GM21737 (cell line): ENCODE results near the gene CACNG7.

ENCODE experiments used
- ATAC-seq: cut with Tn5 transposase; IDR thresholded peaks from one replicate; pipeline ENCODE4 v1.9.1; 2021; ENCODE audit warnings: mild to moderate bottlenecking, moderate library complexity; ENCODE audit not compliant: unreplicated experiment

The CACNG7 gene

DNA sequence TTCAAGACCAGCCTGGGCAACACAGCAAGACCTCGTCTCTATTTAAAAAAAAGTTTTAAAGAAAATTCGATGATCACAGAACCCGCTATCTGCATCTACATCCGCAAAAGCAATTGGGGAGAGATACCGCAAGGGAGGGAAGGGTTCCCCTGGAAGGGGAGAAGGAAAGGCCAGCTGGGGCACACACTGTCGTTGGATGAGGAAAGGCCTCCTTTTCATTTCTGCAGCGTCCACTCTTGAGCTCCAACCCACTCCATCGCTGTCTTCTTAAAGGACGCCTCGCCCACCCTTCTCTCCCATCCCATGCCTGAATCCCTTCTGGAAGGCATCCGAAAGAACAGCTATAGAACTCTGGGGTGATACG is 30.3 kb upstream of the CACNG7 start:
- ATAC-seq: no peak

DNA sequence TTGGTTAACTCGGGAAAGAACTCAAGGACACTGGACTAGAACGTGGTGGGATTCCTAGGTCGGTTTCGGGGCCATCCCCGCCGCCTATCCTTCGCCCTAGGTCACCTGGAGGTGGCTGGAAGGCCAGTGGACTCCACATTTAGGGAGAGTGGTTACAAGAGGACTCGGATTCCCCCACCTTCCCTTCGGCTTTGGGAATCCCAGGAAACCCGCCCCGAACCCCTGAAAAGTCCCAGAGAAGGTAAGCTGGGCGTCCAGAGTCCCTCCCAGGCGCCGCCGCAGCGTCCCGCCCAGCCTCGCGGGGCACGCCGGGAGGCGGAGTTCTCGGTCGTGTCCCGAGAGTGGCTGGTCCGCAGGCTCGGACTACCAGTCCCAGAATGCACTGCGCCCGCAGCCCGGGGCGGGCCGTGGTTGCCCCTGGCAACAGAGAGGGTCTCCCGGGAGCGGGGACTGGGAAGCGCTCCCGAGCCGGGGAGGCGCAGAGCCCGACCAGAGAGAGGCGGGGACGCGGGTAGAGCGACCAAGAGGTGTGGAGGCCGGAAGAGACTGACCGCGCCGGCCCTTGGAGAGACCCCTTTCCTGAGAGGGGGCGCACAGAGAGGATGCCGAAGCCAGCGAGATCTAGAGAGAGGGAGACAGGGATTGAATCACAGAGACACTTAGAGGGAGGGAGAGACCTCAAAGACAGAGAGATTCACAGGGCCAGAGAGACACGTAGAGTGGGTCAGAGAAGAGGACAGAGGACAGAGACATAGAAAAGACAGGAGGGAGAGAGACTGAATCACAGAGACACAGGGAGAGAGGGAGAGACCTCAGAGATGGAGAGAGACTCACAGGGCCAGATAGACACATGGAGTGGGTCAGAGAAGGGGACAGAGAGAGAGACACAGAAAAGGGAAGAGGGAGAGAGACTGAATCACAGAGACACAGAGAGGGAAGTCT is 29.7 kb upstream of the CACNG7 start:
- ATAC-seq: peak; percentile 86

DNA sequence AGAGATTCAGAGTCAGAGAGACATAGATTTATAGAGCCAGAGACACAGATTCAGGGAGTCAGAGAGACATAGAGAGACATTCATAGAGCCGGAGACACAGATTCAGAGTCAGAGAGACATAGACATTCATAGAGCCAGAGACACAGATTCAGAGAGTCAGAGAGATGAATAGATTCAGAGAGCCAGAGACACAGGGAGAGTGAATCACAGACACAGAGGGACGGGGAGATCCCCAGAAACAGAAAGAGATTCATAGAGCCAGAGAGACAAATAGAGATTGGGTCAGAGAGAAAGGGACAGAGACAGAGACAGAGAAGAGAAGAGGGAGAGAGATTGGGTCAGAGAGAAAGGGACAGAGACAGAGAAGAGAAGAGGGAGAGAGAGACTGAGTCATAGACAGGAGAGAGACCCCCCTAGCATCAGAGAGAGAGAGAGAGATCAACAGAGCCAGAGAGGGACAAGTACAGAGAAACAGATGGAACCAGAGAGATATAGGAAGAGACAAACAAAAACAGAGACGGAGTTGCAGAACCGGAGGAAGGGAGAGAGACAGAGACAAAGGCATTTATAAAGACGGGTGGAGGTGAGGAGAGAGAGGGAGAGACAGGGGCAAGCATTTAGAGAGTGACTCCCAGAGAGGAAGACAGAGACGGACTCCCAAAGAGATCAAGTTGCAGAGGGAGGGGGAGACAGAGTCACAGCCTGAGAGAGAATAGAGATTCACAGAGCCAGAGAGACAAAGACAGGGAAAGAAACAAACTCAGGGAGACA is 28.2 kb upstream of the CACNG7 start:
- ATAC-seq: no peak

DNA sequence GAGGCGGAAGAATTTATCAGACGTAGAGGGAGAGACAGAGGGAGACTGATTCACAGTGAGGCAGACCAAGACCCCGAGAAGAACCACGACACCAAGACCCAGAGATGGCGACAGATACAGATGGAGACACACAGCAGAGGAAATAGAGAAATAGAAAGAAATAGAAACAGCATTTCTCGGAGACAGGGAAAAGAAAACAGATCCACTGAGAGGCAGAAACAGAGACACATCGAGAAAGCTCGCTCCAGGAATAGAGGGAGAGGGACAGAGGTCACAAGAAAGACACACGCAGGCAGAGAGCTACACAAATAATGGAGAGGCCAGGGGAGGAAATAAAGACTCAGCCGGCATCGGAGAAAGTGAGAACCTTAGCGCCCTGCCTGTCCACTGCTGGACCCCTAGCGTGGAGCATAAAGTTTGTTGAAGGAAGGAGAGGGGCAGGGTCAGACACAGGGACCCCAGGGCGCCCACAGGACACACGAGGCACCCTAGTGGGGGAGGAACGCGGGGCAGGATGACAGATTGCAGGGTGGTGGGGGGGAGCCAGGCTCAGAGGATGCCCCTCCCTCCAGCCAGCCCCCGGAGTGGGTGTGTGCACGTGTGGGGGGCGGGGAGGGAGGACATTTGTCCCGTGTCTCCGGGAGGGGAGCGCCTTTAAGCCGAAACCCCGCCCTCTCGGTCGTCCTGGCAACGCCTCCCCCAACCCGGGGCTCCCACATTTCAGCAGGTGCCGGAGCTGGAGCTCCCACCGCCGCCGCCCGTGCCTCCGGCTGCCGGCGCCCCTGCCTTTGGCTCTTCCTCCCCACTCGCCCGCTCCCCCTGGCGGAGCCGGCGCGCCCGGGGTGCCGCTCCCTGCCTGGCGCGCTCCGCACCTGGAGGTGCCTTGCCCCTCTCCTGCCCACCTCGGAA is 27.3 kb upstream of the CACNG7 start, which contains the start of gene PRKCG:
TSS of gene PRKCG (plus strand) at position 716 of the 909 bp plus-strand sequence. CDS start 298 bp downstream, outside the sequence.
- ATAC-seq: no peak

DNA sequence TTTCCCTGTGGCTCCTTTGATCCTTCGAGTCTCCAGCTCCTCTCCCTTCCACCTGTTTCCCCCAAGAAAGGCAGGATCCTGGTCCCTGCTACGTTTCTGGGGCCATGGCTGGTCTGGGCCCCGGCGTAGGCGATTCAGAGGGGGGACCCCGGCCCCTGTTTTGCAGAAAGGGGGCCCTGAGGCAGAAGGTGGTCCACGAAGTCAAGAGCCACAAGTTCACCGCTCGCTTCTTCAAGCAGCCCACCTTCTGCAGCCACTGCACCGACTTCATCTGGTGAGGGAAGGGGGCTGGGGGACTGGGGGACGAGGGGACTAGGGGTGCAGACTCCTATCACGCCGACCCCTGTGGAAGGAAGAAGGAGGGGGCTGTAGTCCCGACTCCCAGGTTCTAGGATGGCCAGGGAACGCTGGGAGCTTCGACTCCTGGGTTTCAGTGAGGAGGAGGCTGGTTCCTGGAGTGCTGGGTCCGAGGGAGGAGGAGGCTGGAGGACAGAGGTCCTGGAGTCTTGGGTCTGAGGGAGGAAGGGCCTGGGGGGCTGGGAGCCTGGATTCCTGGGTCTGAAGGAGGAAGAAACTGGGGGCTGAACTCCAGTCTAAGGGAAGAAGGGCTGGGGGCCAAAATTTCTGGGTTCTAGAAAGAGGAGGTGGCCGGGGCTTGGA is 26.6 kb upstream of the CACNG7 start:
- no peak for ATAC-seq

GRCh38 chr19:53883231-53883661 is 25.8 kb upstream of the CACNG7 start:
- ATAC-seq: no peak

DNA sequence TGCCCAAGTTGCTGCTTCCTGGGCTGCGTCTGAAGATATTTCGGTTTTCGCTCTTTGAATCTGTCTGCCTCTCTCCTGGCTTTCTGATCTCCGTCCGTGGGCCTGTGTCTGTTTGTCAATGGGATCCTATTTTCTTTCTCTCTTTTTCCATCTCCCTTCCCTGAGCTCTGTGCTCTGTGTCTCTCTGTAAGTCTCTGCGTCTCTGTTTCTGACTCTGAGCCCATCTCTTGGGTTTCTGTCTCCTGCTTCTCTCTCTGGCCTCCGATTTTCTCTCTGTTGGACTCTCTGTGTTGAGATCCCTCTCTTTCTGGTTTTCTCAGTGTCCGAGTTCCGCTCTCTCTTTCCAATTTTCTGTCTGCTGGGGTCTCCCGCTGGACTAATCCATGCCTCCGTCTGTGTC is 25.3 kb upstream of the CACNG7 start:
- ATAC-seq: no peak

- no peak for ATAC-seq
Measured at GRCh38 chr19:53884256-53884655, 24.8 kb upstream of the CACNG7 start.

DNA sequence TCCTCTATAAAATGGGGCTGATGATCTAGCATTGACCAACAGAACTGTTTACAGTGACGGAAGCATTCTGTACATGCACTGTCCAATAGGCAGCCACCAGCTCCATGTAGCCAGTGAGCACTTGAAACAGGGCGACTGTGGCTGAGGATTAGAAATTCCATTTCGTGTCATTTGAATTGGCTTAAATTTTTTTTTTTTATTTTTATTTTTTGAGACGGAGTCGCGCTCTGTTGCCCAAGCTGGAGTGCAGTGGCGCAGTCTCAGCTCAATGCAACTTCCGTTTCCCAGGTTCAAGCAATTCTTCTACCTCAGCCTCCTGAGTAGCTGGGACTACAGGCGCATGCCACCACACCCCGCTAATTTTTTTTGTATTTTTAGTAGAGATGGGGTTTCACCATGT is 24.0 kb upstream of the CACNG7 start:
- no peak for ATAC-seq

GRCh38 chr19:53892301-53892980 is 16.6 kb upstream of the CACNG7 start:
- no peak for ATAC-seq

DNA sequence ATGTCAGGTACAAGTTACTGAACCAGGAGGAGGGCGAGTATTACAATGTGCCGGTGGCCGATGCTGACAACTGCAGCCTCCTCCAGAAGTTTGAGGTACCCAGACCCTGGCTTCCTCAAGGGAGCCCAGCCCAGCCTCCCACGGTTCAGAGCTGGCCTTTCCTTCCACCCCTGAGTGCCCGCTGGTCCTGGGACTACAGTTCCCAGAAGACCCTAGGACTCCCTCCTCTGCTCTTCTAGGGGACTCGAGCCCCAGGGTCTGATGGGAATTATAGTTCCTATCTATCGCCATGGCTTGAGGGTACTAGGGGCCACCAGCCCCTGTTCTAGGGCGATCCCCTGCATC is 16.1 kb upstream of the CACNG7 start:
- ATAC-seq: no peak

- ATAC-seq: no peak
Measured at GRCh38 chr19:53894707-53895106, 14.4 kb upstream of the CACNG7 start.

- ATAC-seq: no peak
Measured at GRCh38 chr19:53896682-53897081, 12.4 kb upstream of the CACNG7 start.

- ATAC-seq: no peak
Measured at GRCh38 chr19:53897459-53897858, 11.6 kb upstream of the CACNG7 start.

- ATAC-seq: no peak
Measured at GRCh38 chr19:53898166-53898565, 10.9 kb upstream of the CACNG7 start.

- no peak for ATAC-seq
Measured at GRCh38 chr19:53898636-53899341, 10.3 kb upstream of the CACNG7 start.

- ATAC-seq: no peak
Measured at GRCh38 chr19:53900191-53900860, 8.8 kb upstream of the CACNG7 start.

DNA sequence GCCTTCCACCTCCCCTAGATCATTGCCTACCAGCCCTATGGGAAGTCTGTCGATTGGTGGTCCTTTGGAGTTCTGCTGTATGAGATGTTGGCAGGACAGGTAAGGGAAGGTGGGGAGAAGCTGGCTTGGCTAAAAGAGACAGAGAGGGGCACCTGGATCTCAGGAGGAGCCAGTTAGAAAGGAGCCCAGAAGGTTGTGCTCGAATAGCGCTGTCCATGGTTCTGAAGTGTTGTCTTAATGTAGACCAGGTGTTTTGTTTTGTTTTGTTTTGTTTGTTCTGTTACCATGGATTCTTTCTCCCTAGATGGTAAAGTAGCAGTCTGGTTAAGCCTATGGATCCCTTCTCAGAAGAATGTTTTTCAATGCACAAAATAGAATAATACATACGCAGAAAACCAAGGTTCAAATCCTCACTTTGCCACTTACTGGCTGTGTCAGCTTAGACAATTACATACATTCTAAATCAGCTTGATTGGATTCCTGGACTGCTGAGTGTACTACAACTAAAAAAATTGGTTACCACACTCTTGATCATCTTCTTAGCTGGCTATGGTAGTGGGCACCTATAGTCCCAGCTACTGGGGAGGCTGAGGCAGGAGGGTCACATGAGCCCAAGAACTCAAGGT is 5.9 kb upstream of the CACNG7 start:
- ATAC-seq: no peak
